Vein endothelial cell (primary cell): ENCODE data around the gene SLC17A5. TPM values are rescaled to one million over a fixed set of nuclear protein-coding genes. Genes with fewer than 3 reads are reported as not detected.

ENCODE experiments used
- small RNA-seq: library from RNA; depleted of rRNA; stranded (forward); fragments of <200 nt; gene quantifications from one replicate; pipeline ENCODE3, GENCODE V24; 2012
- total RNA-seq: library from RNA; depleted of rRNA; stranded (reverse); fragments of >200 nt; gene quantifications from 2 replicates; pipeline ENCODE4 v1.2.3, GENCODE V29; 2012

The SLC17A5 gene, protein sequence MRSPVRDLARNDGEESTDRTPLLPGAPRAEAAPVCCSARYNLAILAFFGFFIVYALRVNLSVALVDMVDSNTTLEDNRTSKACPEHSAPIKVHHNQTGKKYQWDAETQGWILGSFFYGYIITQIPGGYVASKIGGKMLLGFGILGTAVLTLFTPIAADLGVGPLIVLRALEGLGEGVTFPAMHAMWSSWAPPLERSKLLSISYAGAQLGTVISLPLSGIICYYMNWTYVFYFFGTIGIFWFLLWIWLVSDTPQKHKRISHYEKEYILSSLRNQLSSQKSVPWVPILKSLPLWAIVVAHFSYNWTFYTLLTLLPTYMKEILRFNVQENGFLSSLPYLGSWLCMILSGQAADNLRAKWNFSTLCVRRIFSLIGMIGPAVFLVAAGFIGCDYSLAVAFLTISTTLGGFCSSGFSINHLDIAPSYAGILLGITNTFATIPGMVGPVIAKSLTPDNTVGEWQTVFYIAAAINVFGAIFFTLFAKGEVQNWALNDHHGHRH
- 26.5 and 28.8 TPM in 2 replicates for total RNA-seq

DNA sequence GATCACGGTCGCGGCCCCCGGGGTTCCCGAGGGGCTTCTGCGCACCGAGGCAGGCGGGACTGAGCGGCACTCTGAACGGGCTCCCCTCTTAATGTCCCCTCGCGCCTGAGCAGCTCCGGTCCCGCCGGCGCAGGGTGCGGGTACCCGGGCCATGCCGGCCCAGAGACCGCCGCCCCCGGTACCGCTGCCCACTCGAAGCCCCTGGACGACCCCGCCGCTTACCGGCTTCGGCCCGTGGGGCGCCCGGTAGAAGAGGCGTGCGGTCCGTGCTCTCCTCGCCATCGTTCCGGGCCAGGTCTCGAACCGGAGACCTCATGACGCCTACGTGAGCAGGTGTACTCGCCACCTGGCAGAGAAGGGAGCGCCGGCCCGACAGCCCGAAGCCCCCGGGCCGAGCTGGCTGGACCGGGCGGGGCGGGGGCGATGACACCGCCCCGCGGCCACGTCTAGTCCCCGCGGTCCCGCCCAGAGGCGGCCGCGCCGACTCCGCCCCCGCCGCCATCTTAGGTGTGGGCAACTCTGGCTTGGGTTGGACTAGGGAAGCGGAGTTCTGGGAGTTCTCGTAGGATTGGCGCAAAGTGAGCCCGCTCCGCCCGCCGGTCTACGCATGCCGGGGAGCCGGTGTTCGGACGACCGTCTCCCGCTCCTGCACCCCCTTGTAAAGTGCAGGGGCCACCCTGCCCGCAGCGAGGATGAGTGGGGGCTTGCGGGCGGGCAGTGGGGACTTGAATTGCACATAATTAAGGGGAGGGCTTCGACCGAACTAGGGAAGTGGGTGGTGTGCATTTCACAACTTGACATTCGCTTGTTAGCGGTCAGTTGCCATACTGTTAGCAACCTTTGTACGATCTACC lies at the start of gene SLC17A5:
Gene SLC17A5 (minus strand): TSS at position 422 of the 854 bp plus-strand sequence. CDS start 106 bp downstream, at position 316.

DNA sequence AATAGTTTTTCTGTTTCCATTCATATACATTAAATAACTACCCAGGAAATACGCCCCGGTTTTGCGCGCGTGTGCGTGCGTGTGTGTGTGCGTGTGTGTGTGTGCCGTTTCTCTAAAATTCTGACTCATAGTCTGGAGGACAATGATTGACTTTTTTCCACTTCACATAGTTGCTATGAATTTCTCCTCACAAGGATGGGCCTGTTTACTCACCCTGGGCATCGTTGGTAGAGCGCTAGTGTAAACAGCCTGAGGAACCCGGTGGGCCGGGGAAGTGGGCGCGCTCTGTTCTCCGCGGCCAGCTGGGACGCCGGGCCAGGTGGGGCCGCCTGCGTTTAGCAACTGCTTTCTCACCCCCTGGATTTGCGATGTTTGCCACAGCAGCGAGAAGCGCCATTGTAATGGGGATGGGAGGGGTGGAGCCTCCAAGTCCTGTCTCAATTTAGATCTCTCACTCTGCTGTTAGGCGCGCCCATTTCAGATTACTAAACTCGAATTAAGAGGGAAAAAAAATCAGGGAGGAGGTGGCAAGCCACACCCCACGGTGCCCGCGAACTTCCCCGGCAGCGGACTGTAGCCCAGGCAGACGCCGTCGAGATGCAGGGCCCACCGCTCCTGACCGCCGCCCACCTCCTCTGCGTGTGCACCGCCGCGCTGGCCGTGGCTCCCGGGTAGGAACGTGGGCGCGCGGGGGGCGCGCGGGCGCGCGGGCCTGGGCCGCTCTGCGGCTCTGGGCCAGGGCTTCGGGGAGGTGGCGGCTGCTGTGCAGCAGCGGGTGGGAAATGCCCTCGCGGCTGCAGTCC lies 42.0 kb upstream of the SLC17A5 start, which contains the start of gene CD109:
Gene CD109 (plus strand): TSS at position 585 of the 803 bp plus-strand sequence. CDS start 13 bp downstream, at position 598.

Small RNA genes lying within 50 kb of the gene (small RNA-seq; reads per million reads assigned to genes)
- not detected for gene RPS27P15

Other genes starting within 250 kb of the SLC17A5 start
- 3.3 and 6.3 TPM in 2 replicates for gene CGAS, start 201.7 kb downstream of the SLC17A5 start, total RNA-seq
- 26.5 and 35.2 TPM in 2 replicates for gene MTO1, start 192.3 kb downstream of the SLC17A5 start, total RNA-seq
- gene EEF1A1, start 133.0 kb downstream of the SLC17A5 start, total RNA-seq = 18,054 and 18,332 TPM in 2 replicates
- gene CD109, start 42.2 kb upstream of the SLC17A5 start, total RNA-seq = 36.3 and 77.2 TPM in 2 replicates